C1 segment of cervical spinal cord (tissue), 14 donors: ENCODE measurements around the gene HMSD.

Experiments used
- DNase-seq, 14 donors: peaks; one replicate each; lab custom pipeline; 2025; lab: John Stamatoyannopoulos, UW

Gene HMSD

DNA sequence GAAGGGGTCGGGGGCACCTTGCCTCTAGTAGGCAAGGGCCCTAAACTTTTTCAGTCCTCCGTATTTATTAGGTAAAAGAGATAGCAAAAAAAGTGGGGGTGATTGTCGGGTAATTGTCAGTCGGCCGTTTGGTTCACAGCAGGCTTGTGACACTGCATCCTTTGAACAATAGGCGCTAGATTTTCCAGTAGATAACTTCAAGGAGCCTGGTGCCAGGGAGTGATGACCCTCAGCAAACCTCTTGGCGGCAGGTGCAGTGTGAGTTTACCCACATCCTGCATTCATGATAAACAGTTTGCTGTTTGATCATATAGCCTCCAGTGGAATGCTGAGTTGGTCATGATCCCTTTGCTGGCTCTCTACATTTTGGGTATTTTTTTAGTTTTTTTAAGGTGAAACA, 43.6 kb downstream of the HMSD start:
- no peak for DNase-seq

DNA sequence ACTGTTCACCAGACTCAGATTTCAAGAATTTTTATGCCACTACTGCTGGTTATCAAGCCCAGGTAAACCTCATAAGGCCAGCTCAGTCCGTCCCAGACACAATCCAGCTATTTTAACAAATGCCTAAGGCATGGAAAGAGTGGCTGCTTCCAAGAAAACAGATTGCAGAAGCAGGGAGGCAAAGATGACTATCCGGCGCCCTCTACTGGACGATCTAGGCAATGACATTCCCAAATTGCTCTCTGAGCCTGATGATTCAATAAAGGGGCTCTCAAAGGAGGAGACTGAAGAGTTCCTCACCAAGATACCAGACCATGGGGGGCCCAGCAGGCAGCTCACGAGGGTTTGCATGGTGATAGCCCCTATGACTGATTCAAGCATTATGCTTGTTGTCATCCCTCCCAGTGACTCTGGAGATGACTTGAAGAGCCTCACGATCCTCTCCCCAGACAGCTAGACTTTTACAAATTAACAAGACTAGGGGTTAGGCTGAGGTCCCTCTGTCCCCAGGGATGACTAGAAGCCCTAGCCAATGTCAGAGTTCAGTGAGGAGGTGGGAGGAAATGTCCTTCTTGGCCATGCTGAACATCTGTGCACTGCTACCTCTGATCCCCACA, 45.8 kb downstream of the HMSD start:
- peak in 7 of 14 donors; percentile 9 to 29 (median 24) for DNase-seq

DNA sequence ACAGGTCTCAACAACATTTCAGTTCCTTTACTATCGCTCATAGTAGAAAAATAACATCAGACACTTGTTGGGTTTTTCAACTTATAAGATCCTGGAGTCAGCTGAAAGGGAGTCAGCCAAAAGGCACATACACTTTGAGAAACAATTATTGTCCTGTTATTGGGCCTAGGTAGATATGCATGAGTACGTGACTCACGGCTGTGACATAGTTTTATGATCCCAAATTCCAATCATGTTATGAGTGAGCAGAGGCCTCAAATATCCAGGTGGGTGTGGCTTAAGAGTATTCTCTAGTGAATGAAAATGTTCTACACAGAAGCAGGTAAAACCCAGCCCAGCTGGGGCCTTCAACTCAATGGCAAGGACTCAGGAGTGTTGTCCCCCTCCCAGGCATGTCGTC, 47.9 kb downstream of the HMSD start:
- no peak for DNase-seq

DNA sequence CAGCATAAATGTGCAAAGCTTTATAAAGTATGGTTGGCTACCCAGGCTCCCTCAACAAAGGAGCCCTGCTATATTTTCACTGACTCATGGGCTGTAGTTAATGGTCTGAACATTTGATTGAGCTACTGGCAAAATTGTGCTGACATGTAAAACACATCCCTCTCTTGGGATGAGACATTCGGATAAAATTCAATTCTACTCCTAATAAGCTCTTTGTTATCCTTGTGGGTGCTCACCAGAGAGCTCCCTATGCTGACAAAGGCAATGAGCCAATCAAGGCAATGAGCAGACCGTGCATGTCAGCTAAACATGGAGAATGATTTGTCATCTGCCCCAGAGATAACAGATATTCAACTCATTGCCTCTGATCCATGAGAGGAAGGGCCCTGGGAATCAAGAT, 48.5 kb downstream of the HMSD start:
- no peak for DNase-seq

DNA sequence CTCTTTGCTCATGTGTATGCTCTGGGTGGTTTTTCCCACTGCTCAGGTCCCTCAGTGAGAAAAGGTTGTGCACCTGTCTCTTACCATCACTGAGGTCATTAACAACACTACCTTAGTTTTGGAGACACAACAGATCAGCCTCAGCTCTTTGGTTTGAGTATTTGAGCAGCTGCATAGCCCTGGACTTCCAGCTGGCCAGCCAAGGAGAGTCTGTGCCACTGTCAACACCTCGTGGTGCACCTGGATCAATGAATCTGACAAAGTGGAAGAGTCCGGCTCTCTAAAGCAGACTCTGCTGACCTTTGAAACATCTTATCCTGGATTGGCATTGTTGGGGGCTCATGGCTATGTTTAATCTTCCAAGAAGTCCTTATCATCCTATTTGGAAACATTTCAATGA, 50.8 kb downstream of the HMSD start:
- DNase-seq, result no peak

DNA sequence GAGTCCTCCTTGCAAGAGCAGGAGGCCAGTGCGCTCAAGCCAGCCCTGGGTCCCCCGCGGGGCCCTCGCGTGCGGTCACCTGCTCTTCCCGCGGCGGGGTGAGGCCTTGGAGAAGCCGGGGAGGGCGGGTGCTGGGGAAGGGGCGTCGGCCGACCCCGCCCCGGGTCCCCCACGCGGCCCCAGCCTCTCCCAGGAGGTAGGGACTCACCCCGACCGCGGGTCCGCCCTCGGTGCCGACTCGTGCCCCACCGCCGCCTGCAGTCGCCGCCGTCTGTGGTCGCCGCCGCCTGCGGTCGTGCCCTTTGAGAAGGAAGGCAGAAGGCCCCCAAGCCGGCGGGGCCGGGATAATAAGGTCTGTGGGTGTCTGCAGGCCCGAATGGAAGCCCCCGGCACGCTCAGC, 53.5 kb downstream of the HMSD start:
- DNase-seq, result no peak

DNA sequence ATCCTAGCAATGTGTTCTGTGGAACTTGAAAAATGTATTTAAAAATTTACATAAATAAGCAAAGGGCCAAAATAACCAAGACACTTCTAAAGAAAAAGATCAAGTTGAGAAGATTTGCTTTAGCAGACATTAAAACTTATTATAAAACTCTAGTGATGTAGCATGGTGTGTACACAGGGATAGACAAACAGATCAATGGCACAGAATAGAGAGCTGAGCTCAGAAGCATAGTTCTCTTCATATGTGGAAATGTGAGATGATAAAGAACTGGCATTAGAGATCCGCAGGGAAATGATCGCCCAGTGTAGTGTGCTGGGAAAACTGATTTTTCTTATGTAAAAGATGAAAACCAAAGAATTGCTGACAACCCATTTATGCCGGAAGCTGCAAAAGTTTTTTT, 60.2 kb downstream of the HMSD start:
- DNase-seq, result no peak
